ENCODE results near the gene PHAF1. TPM values are rescaled to one million over a fixed set of nuclear protein-coding genes. Genes with fewer than 3 reads are reported as not detected.

PHAF1 gene
- total RNA-seq, 1 experiment from 2014 or later: 30.7 TPM

- peak within 1 kb of the TSS; percentile 100 for H3K4me3 ChIP-seq (ENCODE audit: low read length)
- H4K20me1 ChIP-seq (ENCODE audit: insufficient read depth, low read depth, low read length): peaks cover 28% of the 10 kb centered on the region
- peaks cover 16% of the 10 kb centered on the region for H3K4me1 ChIP-seq (ENCODE audit: low read length)
Measured at GRCh38 chr16:67191995-67192681, 82.4 kb downstream of the PHAF1 start, which contains the start of gene E2F4. TSS of gene E2F4 (plus strand) at chr16:67192155. CDS start at chr16:67192228, 73 bp downstream.

GRCh38 chr16:67192781-67193361 is 83.1 kb downstream of the PHAF1 start:
- Histone ChIP-seq H3K27ac (ENCODE audit: low read length) (peak overlapping the region; percentile 58; the same call in 1 of the 2 replicates), H3K27me3 (ENCODE audit: low read length) (no peaks in the 10 kb centered on the region), H3K4me2 (ENCODE audit: low read depth, low read length, poor library complexity, severe bottlenecking) (peak overlapping the region; percentile 99), H3K79me2 (ENCODE audit: low read length) (peaks cover 26% of the 10 kb centered on the region), H4K20me1 (ENCODE audit: insufficient read depth, low read depth, low read length) (peaks cover 31% of the 10 kb centered on the region), H3K4me3 (ENCODE audit: low read length) (peak overlapping the region; percentile 100), H3K36me3 (ENCODE audit: insufficient read depth, low read length) (peaks cover 12% of the 10 kb centered on the region; the same call in 1 of the 2 replicates), H3K9me2 (replicated peaks; ENCODE audit: insufficient read depth, low read length) (no peaks in the 10 kb centered on the region), H3K9me3 (ENCODE audit: low read length) (no peaks in the 10 kb centered on the region), H3K9ac (ENCODE audit: low read length) (peak overlapping the region; percentile 100), H2AFZ (ENCODE audit: low read length) (no peak overlapping the region), H3K4me1 (ENCODE audit: low read length) (peaks cover 16% of the 10 kb centered on the region)
- peak; percentile 69 for DNase-seq

More at GRCh38 chr16:67191995-67192681, 82.4 kb downstream of the PHAF1 start, which contains the start of gene E2F4:
- peak; percentile 97 for DNase-seq
- 0 out of 2 replicates have a peak within 1 kb of the TSS, but pooled peaks have one; percentile 70 for H2AFZ ChIP-seq (ENCODE audit: low read length)
- H3K27me3 ChIP-seq (ENCODE audit: low read length): no peaks in the 10 kb centered on the region
- H3K4me2 ChIP-seq (ENCODE audit: low read depth, low read length, poor library complexity, severe bottlenecking): peak within 1 kb of the TSS; percentile 99
- H3K79me2 ChIP-seq (ENCODE audit: low read length): peaks cover 26% of the 10 kb centered on the region
- peak within 1 kb of the TSS; percentile 100 for H3K9ac ChIP-seq (ENCODE audit: low read length)
- H3K27ac ChIP-seq (ENCODE audit: low read length): peak within 1 kb of the TSS; percentile 58; the same call in 1 of the 2 replicates
- H3K36me3 ChIP-seq (ENCODE audit: insufficient read depth, low read length): peaks cover 12% of the 10 kb centered on the region; the same call in 1 of the 2 replicates
- no peaks in the 10 kb centered on the region for H3K9me3 ChIP-seq (ENCODE audit: low read length)
- no peaks in the 10 kb centered on the region for H3K9me2 ChIP-seq (replicated peaks; ENCODE audit: insufficient read depth, low read length)

GRCh38 chr16:67193536-67193935 is 83.8 kb downstream of the PHAF1 start:
- Histone ChIP-seq H3K27me3 (ENCODE audit: low read length) (no peaks in the 10 kb centered on the region), H2AFZ (ENCODE audit: low read length) (no peak overlapping the region), H3K4me2 (ENCODE audit: low read depth, low read length, poor library complexity, severe bottlenecking) (peak overlapping the region; percentile 99), H3K36me3 (ENCODE audit: insufficient read depth, low read length) (peaks cover 13% of the 10 kb centered on the region; the same call in 1 of the 2 replicates), H3K9ac (ENCODE audit: low read length) (peak overlapping the region; percentile 100), H3K9me2 (replicated peaks; ENCODE audit: insufficient read depth, low read length) (no peaks in the 10 kb centered on the region), H4K20me1 (ENCODE audit: insufficient read depth, low read depth, low read length) (peaks cover 34% of the 10 kb centered on the region), H3K27ac (ENCODE audit: low read length) (peak overlapping the region; percentile 5; the same call in 1 of the 2 replicates), H3K9me3 (ENCODE audit: low read length) (no peaks in the 10 kb centered on the region), H3K4me3 (ENCODE audit: low read length) (peak overlapping the region; percentile 100), H3K4me1 (ENCODE audit: low read length) (peaks cover 16% of the 10 kb centered on the region), H3K79me2 (ENCODE audit: low read length) (peaks cover 26% of the 10 kb centered on the region)
- DNase-seq: no peak

DNA sequence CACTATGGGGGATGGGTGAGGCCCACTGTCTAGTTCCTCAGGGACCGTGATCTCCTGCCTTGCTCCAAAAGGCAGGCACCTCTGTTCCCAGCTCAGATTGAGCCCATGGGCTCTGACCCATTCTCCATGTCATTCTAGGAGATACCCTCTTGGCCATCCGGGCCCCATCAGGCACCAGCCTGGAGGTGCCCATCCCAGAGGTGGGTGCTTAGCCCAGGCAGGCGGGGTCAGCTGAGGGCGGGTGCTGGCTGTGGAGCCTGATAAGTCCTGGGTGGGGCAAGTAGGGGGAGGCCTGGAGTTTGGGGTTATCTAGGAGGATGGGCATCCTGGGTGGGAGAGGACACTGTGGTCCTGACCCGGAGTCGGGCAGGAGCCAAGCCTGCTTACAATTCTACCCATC is 84.5 kb downstream of the PHAF1 start:
- H3K4me2 ChIP-seq (ENCODE audit: low read depth, low read length, poor library complexity, severe bottlenecking): peak overlapping the region; percentile 99
- H3K4me3 ChIP-seq (ENCODE audit: low read length): no peak overlapping the region
- peaks cover 34% of the 10 kb centered on the region for H4K20me1 ChIP-seq (ENCODE audit: insufficient read depth, low read depth, low read length)

DNA sequence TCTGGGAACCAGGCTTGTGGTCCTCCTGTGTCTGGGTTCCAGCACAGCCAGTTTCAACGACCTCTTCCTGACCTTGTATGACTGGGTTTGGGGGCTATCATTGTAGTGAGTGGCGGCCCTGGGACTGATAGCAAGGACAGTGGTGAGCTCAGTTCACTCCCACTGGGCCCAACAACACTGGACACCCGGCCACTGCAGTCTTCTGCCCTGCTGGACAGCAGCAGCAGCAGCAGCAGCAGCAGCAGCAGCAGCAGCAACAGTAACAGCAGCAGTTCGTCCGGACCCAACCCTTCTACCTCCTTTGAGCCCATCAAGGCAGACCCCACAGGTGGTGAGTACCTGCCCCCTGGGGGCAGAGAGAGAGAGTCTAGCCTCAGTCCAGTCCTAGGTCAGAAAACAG is 85.9 kb downstream of the PHAF1 start:
- no peaks in the 10 kb centered on the region for H3K9me2 ChIP-seq (replicated peaks; ENCODE audit: insufficient read depth, low read length)
- no peaks in the 10 kb centered on the region for H3K9me3 ChIP-seq (ENCODE audit: low read length)

More for the DNA sequence above, 84.5 kb downstream of the PHAF1 start:
- H3K9ac ChIP-seq (ENCODE audit: low read length): peak overlapping the region; percentile 100; the same call in 1 of the 2 replicates
- DNase-seq: no peak
- H2AFZ ChIP-seq (ENCODE audit: low read length): no peak overlapping the region
- no peaks in the 10 kb centered on the region for H3K9me3 ChIP-seq (ENCODE audit: low read length)
- peaks cover 26% of the 10 kb centered on the region for H3K79me2 ChIP-seq (ENCODE audit: low read length)
- H3K27ac ChIP-seq (ENCODE audit: low read length): no peak overlapping the region
- H3K4me1 ChIP-seq (ENCODE audit: low read length): peaks cover 16% of the 10 kb centered on the region
- H3K9me2 ChIP-seq (replicated peaks; ENCODE audit: insufficient read depth, low read length): no peaks in the 10 kb centered on the region
- no peaks in the 10 kb centered on the region for H3K27me3 ChIP-seq (ENCODE audit: low read length)
- H3K36me3 ChIP-seq (ENCODE audit: insufficient read depth, low read length): peaks cover 15% of the 10 kb centered on the region

GRCh38 chr16:67196881-67197280 is 87.1 kb downstream of the PHAF1 start:
- Histone ChIP-seq H3K9ac (ENCODE audit: low read length) (no peak overlapping the region), H4K20me1 (ENCODE audit: insufficient read depth, low read depth, low read length) (peaks cover 34% of the 10 kb centered on the region), H2AFZ (ENCODE audit: low read length) (no peak overlapping the region), H3K4me1 (ENCODE audit: low read length) (peaks cover 16% of the 10 kb centered on the region), H3K27me3 (ENCODE audit: low read length) (no peaks in the 10 kb centered on the region), H3K4me2 (ENCODE audit: low read depth, low read length, poor library complexity, severe bottlenecking) (no peak overlapping the region), H3K9me3 (ENCODE audit: low read length) (no peaks in the 10 kb centered on the region), H3K27ac (ENCODE audit: low read length) (no peak overlapping the region), H3K79me2 (ENCODE audit: low read length) (peaks cover 26% of the 10 kb centered on the region), H3K4me3 (ENCODE audit: low read length) (no peak overlapping the region), H3K9me2 (replicated peaks; ENCODE audit: insufficient read depth, low read length) (no peaks in the 10 kb centered on the region), H3K36me3 (ENCODE audit: insufficient read depth, low read length) (peaks cover 17% of the 10 kb centered on the region)
- no peak for DNase-seq

More for the DNA sequence above, 85.9 kb downstream of the PHAF1 start:
- Histone ChIP-seq H4K20me1 (ENCODE audit: insufficient read depth, low read depth, low read length) (peaks cover 34% of the 10 kb centered on the region), H3K4me2 (ENCODE audit: low read depth, low read length, poor library complexity, severe bottlenecking) (no peak overlapping the region), H2AFZ (ENCODE audit: low read length) (no peak overlapping the region), H3K27me3 (ENCODE audit: low read length) (no peaks in the 10 kb centered on the region), H3K27ac (ENCODE audit: low read length) (no peak overlapping the region), H3K4me1 (ENCODE audit: low read length) (peaks cover 16% of the 10 kb centered on the region), H3K36me3 (ENCODE audit: insufficient read depth, low read length) (peaks cover 15% of the 10 kb centered on the region), H3K4me3 (ENCODE audit: low read length) (no peak overlapping the region), H3K9ac (ENCODE audit: low read length) (no peak overlapping the region), H3K79me2 (ENCODE audit: low read length) (peaks cover 26% of the 10 kb centered on the region)
- no peak for DNase-seq

DNA sequence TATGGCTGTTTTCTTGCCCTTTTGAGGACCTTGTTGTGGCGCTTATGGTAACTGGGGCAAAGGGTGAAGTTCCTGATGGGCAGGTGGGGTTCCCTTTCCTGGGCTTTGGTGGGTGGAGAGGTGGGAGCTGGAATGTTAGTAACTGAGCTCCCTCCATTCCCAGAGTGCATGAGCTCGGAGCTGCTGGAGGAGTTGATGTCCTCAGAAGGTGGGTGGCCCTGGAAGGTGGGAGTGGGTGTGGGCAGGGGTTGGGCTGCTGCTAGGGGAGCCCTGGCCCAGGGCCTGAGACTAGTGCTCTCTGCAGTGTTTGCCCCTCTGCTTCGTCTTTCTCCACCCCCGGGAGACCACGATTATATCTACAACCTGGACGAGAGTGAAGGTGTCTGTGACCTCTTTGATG is 88.0 kb downstream of the PHAF1 start:
- Histone ChIP-seq H3K36me3 (ENCODE audit: insufficient read depth, low read length) (peaks cover 17% of the 10 kb centered on the region), H3K27ac (ENCODE audit: low read length) (no peak overlapping the region), H2AFZ (ENCODE audit: low read length) (no peak overlapping the region), H3K4me2 (ENCODE audit: low read depth, low read length, poor library complexity, severe bottlenecking) (no peak overlapping the region), H3K9ac (ENCODE audit: low read length) (no peak overlapping the region), H3K79me2 (ENCODE audit: low read length) (peaks cover 19% of the 10 kb centered on the region), H3K27me3 (ENCODE audit: low read length) (no peaks in the 10 kb centered on the region), H3K4me3 (ENCODE audit: low read length) (no peak overlapping the region), H3K4me1 (ENCODE audit: low read length) (peaks cover 16% of the 10 kb centered on the region), H3K9me3 (ENCODE audit: low read length) (no peaks in the 10 kb centered on the region), H3K9me2 (replicated peaks; ENCODE audit: insufficient read depth, low read length) (no peaks in the 10 kb centered on the region), H4K20me1 (ENCODE audit: insufficient read depth, low read depth, low read length) (peaks cover 28% of the 10 kb centered on the region)
- DNase-seq: no peak

Data from Karpas-422 (cell line).